AG04449 (cell line): ENCODE results near the gene JMJD1C.
"Not testable (repeated sequence)": the region's sequence is repeated elsewhere in the genome, so short reads cannot be mapped to it uniquely, and the experiment has no call there.

Experiments used
- CTCF ChIA-PET: fragments of 350-600 bp; formaldehyde crosslinking; extraction: SDS; loops from one replicate; lab custom pipeline; 2021; ENCODE audit warnings: antibody characterized with exemption; lab: Yijun Ruan, JAX
- POLR2A ChIA-PET: fragments of 400-600, 350-600 bp; formaldehyde crosslinking; extraction: SDS; loops from one replicate; lab custom pipeline; 2020; ENCODE audit warnings: antibody characterized with exemption, inconsistent platforms; lab: Yijun Ruan, JAX
- DNase-seq: peaks from one replicate; pipeline ENCODE4 v3.0.0-alpha.2; 2010; ENCODE audit warnings: low read depth, low spot score
- H3K4me3 ChIP-seq: 2 replicates; pipeline ENCODE4 v1.5.1; 2011; ENCODE audit warnings: low read depth, mild to moderate bottlenecking, control low read depth, low read length
- TF ChIP-seq, protein P1 (sequence below): IDR thresholded peaks from one replicate; pipeline ENCODE4 v1.5.1; 2011; ENCODE audit warnings: mild to moderate bottlenecking, moderate library complexity, low read length, control low read depth, inconsistent platforms; ENCODE audit not compliant: insufficient read depth; ENCODE audit errors: missing control alignments

JMJD1C gene

DNA sequence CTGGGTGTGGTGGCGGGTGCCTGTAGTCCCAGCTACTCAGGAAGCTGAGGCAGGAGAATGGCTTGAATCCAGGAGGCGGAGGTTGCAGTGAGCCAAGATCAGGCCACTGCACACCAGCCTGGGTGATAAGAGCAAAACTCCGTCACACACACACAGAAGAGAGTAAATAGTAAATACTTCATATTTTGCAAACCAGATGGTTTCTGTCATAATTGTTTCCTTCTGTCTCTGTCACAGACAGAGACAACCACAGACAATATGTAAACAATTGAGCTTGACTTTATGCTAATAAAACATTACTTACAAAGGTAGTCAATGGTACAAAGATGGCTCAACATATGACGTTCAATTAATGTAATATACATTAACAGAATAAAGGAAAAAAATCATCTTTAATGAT is 83.7 kb downstream of the JMJD1C start:
- CTCF ChIA-PET, result interaction anchor here (1.9 kb wide), 1 partner anchor 165 kb away, joined by 6 read pairs; no protein-coding TSS in a partner anchor
- no peak overlapping the region for H3K4me3 ChIP-seq
- TF ChIP-seq, protein P1, sequence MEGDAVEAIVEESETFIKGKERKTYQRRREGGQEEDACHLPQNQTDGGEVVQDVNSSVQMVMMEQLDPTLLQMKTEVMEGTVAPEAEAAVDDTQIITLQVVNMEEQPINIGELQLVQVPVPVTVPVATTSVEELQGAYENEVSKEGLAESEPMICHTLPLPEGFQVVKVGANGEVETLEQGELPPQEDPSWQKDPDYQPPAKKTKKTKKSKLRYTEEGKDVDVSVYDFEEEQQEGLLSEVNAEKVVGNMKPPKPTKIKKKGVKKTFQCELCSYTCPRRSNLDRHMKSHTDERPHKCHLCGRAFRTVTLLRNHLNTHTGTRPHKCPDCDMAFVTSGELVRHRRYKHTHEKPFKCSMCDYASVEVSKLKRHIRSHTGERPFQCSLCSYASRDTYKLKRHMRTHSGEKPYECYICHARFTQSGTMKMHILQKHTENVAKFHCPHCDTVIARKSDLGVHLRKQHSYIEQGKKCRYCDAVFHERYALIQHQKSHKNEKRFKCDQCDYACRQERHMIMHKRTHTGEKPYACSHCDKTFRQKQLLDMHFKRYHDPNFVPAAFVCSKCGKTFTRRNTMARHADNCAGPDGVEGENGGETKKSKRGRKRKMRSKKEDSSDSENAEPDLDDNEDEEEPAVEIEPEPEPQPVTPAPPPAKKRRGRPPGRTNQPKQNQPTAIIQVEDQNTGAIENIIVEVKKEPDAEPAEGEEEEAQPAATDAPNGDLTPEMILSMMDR, result no peak
- DNase-seq, result no peak
- POLR2A ChIA-PET, result no interaction called here

DNA sequence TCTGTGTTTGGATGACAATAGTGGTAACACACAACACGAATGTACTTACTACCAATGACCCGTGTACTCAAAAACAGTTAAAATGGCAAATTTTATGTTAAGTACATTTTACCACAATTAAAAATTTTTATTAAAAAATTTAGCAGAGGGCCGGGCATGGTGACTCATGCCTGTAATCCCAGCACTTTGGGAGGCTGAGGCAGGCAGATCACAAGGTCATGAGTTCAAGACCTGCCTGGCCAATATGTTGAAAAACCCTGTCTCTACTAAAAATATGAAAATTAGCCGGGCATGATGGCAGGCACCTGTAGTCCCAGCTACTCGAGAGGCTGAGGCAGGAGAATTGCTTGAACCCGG is 88.5 kb downstream of the JMJD1C start:
- peak overlapping the region; percentile 37 for H3K4me3 ChIP-seq
- CTCF ChIA-PET, POLR2A ChIA-PET, DNase-seq: not testable (repeated sequence)

DNA sequence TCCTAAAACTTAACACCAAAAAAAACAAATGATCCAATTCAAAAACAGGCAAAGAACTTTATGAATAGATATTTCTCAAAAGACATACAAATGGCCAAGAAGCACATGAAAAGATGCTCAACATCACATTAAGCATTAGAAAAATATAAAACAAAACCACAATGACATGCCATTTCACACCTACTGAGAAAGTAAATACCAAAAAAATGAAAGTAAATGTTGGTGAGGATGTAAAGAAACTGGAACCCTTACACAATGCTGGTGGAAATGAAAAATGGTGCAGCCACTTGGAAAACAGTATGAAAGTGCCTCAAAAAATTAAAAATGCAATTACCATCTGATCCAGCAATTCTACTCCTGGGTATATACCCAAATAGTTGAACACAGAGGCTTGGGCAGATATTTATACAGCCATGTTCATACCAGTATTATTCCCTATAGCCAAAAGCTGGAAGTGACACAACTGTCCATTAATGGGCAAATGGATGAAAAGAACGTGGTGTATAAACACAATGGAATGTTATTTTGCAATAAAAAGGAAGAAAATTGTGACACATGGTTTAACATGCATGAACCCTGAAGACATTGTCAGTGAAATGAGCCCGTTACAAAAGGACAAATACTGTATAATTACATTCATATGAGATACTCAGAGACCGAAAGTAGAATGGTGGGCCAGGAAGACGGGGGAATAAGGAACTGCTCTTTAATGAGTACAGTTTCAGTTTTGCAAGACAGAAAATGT is 89.0 kb downstream of the JMJD1C start:
- peak; percentile 51 for DNase-seq
- CTCF ChIA-PET, result no interaction called here
- H3K4me3 ChIP-seq, result peak overlapping the region; percentile 37
- TF ChIP-seq, protein P1, result no peak
- POLR2A ChIA-PET, result interaction anchor here (1.1 kb wide), 1 partner anchor 254 kb away, joined by 3 read pairs; no protein-coding TSS in a partner anchor

DNA sequence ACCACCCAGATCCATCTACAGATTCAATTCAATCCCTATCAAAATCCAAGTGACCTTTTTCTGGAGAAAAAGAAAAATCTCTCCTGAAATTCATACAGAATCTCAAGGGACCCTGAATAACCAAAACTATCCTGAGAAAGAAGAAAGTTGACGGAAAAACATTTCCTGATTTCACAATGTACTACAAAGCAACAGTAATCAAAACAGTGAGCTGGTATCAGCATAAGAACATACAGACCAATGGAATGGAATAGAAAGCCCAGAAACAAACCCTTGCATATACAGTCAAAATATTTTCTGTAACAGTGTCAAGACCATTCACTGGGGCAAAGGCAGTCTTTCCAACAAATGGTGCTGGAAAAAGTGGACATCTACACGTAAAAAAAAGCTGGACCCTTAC is 89.9 kb downstream of the JMJD1C start:
- POLR2A ChIA-PET, result interaction anchor here (0.7 to 1.2 kb wide), 3 partner anchors 10 to 255 kb away, joined by 3 to 4 read pairs (median 3); no protein-coding TSS in a partner anchor
- CTCF ChIA-PET, result interaction anchor here (1.6 kb wide), 1 partner anchor 254 kb away, joined by 4 read pairs; no protein-coding TSS in a partner anchor
- H3K4me3 ChIP-seq, result no peak overlapping the region
- TF ChIP-seq, protein P1, result no peak
- peak; percentile 47 for DNase-seq

DNA sequence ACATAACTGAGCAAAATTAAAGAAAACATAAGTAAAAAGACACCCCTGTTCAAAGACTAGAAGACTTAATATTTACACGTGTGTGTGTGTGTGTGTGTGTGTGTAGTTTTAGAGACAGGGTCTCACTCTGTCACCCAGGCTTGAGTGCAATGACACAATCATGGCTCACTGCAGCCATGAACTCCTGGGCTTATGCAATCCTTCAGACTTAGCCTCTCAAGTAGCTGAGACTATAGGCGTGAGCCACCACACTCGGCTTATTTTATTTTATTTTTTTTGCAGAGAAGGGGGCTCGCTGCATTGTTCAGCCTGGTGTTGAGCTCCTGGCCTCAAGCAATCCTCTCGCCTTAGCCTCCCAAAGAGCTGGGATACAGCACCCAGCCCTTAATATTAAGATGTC is 90.3 kb downstream of the JMJD1C start:
- ChIA-PET CTCF (interaction anchor here (1.6 kb wide), 1 partner anchor 254 kb away, joined by 4 read pairs; no protein-coding TSS in a partner anchor), POLR2A (interaction anchor here (0.5 to 1.2 kb wide), 3 partner anchors 9 to 206 kb away, joined by 3 to 4 read pairs (median 3); no protein-coding TSS in a partner anchor)
- DNase-seq, result no peak
- TF ChIP-seq, protein P1, result no peak
- no peak overlapping the region for H3K4me3 ChIP-seq

DNA sequence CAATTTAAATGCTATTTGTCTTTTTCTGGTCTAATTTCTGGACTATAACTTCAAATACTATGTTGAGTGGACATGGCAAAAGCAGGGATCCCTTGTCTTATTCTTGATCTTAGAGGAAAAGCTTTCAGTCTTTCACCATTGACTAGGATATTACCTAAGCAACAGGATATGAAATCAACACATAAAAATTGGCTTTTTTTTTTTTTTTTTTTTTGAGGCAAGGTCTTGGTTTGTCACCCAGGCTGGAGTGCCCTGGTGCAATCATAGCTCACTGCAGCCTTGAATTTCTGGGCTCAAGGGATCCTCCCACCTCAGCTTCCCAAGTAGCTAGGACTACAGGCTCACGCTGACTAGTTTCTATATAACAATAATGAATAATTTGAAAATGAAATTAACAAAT is 90.8 kb downstream of the JMJD1C start:
- CTCF ChIA-PET, result interaction anchor here (1.6 kb wide), 1 partner anchor 254 kb away, joined by 4 read pairs; no protein-coding TSS in a partner anchor
- TF ChIP-seq, protein P1, result no peak
- no peak for DNase-seq
- no peak overlapping the region for H3K4me3 ChIP-seq
- POLR2A ChIA-PET, result interaction anchor here (0.5 to 1.2 kb wide), 2 partner anchors 9 to 206 kb away, joined by 3 to 4 read pairs; no protein-coding TSS in a partner anchor

DNA sequence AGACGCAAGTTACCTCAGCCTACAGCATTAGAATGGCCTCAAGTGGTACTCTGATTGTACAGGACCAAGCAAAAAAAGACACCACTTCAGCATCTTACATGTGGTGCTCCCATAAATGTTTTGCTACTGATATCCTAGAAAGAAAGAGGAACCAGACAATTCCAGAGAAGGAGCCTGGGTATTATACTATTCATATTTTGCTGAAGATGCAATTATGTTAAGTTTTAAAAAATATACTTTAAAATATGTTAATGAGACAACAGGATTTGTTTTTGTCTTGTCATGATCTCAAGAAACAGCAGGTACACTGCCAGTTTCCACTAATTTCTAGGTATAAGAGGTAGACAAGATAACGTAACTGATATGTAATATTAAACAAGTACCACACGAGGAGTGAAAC is 92.6 kb downstream of the JMJD1C start:
- POLR2A ChIA-PET, result no interaction called here
- H3K4me3 ChIP-seq, result no peak overlapping the region
- DNase-seq, result no peak
- TF ChIP-seq, protein P1, result no peak
- CTCF ChIA-PET, result no interaction called here
